AG09309 (cell line): ENCODE results near the gene CCP110.

Source experiments
- DNase-seq: peaks from one replicate; pipeline ENCODE4 v3.0.0-alpha.2; 2010; ENCODE audit warnings: low read depth
- H3K4me3 ChIP-seq: 2 replicates; pipeline ENCODE4 v1.5.1; 2011; ENCODE audit warnings: mild to moderate bottlenecking, low read depth, low read length, moderate library complexity; ENCODE audit not compliant: control insufficient read depth
- CTCF ChIP-seq: IDR thresholded peaks from 2 replicates; pipeline ENCODE4 v1.5.1; 2011; ENCODE audit warnings: mild to moderate bottlenecking, low read depth, low read length, inconsistent platforms; ENCODE audit not compliant: insufficient read depth, control insufficient read depth; ENCODE audit errors: missing control alignments

The CCP110 gene

GRCh38 chr16:19555938-19556771 is 32.4 kb downstream of the CCP110 start:
- TF ChIP-seq CTCF = no peak
- DNase-seq = no peak
- peak overlapping the region; percentile 85 for H3K4me3 ChIP-seq

- TF ChIP-seq CTCF = peak; percentile 58
- DNase-seq = peak; percentile 34
- H3K4me3 ChIP-seq = no peak overlapping the region
These were observed 35.6 kb downstream of the CCP110 start for GRCh38 chr16:19559242-19559910.

- DNase-seq = no peak
- H3K4me3 ChIP-seq = no peak overlapping the region
- TF ChIP-seq CTCF = no peak
These were observed 36.3 kb downstream of the CCP110 start for GRCh38 chr16:19560078-19560477.

- no peak for TF ChIP-seq CTCF
- H3K4me3 ChIP-seq = no peak overlapping the region
- DNase-seq = no peak
These were observed 39.6 kb downstream of the CCP110 start for GRCh38 chr16:19563377-19563776.

- DNase-seq = no peak
- H3K4me3 ChIP-seq = no peak overlapping the region
- no peak for TF ChIP-seq CTCF
These were observed 42.6 kb downstream of the CCP110 start for GRCh38 chr16:19566362-19566761.

GRCh38 chr16:19567560-19567959 is 43.8 kb downstream of the CCP110 start:
- DNase-seq = no peak
- TF ChIP-seq CTCF = no peak
- no peak overlapping the region for H3K4me3 ChIP-seq
